Measurements from ENCODE around the gene SFSWAP.

Gene SFSWAP

GRCh38 chr12:131711551-131712205 is 788 bp downstream of the SFSWAP start:
- peak overlapping the region; percentile 89 for H3K27ac ChIP-seq
- CTCF ChIA-PET: no interaction called here
- DNase-seq (ENCODE audit: low spot score): no peak
- POLR2A ChIA-PET (ENCODE audit: low non-redundant PET): no interaction called here
- no peak for TF ChIP-seq CTCF (conservative IDR thresholded peaks at IDR 0.05; ENCODE audit: low read depth)

- no peak overlapping the region for H3K27ac ChIP-seq
- no peak for DNase-seq (ENCODE audit: low spot score)
- CTCF ChIA-PET: no interaction called here
- POLR2A ChIA-PET (ENCODE audit: low non-redundant PET): no interaction called here
- TF ChIP-seq CTCF (conservative IDR thresholded peaks at IDR 0.05; ENCODE audit: low read depth): no peak
Observed at GRCh38 chr12:131713349-131713748, 2.5 kb downstream of the SFSWAP start.

- TF ChIP-seq CTCF (conservative IDR thresholded peaks at IDR 0.05; ENCODE audit: low read depth): no peak
- DNase-seq (ENCODE audit: low spot score): no peak
- ChIA-PET POLR2A (ENCODE audit: low non-redundant PET) (no interaction called here), CTCF (interaction anchor here (0.7 kb wide), 1 partner anchor 393 kb away, joined by 3 read pairs; no protein-coding TSS in a partner anchor)
- no peak overlapping the region for H3K27ac ChIP-seq
Observed at GRCh38 chr12:131714759-131715158, 3.9 kb downstream of the SFSWAP start.

- TF ChIP-seq CTCF (conservative IDR thresholded peaks at IDR 0.05; ENCODE audit: low read depth): no peak
- no peak for DNase-seq (ENCODE audit: low spot score)
- no peak overlapping the region for H3K27ac ChIP-seq
- ChIA-PET CTCF (no interaction called here), POLR2A (ENCODE audit: low non-redundant PET) (no interaction called here)
Observed at GRCh38 chr12:131716282-131716681, 5.4 kb downstream of the SFSWAP start.

GRCh38 chr12:131720241-131720640 is 9.4 kb downstream of the SFSWAP start:
- no peak for TF ChIP-seq CTCF (conservative IDR thresholded peaks at IDR 0.05; ENCODE audit: low read depth)
- peak overlapping the region; percentile 63 for H3K27ac ChIP-seq
- POLR2A ChIA-PET (ENCODE audit: low non-redundant PET): no interaction called here
- no peak for DNase-seq (ENCODE audit: low spot score)
- CTCF ChIA-PET: interaction anchor here (0.8 kb wide), 1 partner anchor 9 kb away, joined by 4 read pairs; the partner anchor contains the start of gene SFSWAP

GRCh38 chr12:131720921-131721320 is 10.0 kb downstream of the SFSWAP start:
- TF ChIP-seq CTCF (conservative IDR thresholded peaks at IDR 0.05; ENCODE audit: low read depth): no peak
- ChIA-PET CTCF (interaction anchor here (0.6 to 0.7 kb wide), 2 partner anchors 44 to 110 kb away, joined by 3 read pairs; no protein-coding TSS in a partner anchor), POLR2A (ENCODE audit: low non-redundant PET) (no interaction called here)
- DNase-seq (ENCODE audit: low spot score): peak; percentile 64
- peak overlapping the region; percentile 63 for H3K27ac ChIP-seq
